ENCODE measurements around the gene BICRA. TPM values are rescaled to one million over a fixed set of nuclear protein-coding genes. Genes with fewer than 3 reads are reported as not detected.
A peak's percentile ranks its signal among the peaks of the same experiment; 100 is the strongest.
"Not testable (repeated sequence)": the region's sequence is repeated elsewhere in the genome, so short reads cannot be mapped to it uniquely, and the experiment has no call there.

The BICRA gene
- total RNA-seq, 2 experiments from 2014 or later: 23.3 to 25.5 TPM

DNA sequence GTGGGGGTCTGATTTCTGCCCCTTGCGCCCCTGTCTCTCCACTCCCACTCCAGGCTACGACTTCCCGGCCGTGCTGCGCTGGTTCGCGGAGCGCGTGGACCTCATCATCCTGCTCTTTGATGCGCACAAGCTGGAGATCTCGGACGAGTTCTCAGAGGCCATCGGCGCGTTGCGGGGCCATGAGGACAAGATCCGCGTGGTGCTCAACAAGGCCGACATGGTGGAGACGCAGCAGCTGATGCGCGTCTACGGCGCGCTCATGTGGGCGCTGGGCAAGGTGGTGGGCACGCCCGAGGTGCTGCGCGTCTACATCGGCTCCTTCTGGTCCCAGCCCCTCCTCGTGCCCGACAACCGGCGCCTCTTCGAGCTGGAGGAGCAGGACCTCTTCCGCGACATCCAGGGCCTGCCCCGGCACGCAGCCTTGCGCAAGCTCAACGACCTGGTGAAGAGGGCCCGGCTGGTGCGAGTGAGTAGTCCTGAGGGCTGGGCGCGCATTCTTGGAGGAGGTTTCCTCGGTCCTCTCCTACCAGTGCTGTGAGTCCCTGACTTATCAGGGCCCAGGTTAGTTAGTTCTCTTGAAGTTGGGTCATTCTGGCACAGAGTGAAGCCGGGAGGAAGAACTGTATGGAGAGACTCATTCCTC is 116.9 kb downstream of the BICRA start:
- Mint-ChIP-seq H3K9me3 (no peaks in the 10 kb centered on the region), H3K27ac (no peak overlapping the region), H3K4me1 (peaks cover 22% of the 10 kb centered on the region), H3K27me3 (peaks cover 9% of the 10 kb centered on the region), H3K36me3 (ENCODE audit: low read depth) (no peaks in the 10 kb centered on the region), H3K4me3 (no peak overlapping the region)
- DNase-seq: no peak
- ChIA-PET POLR2A (no interaction called here), CTCF (interaction anchor here (0.6 to 0.7 kb wide), 3 partner anchors 15 to 1758 kb away, joined by 3 to 4 read pairs (median 3); no protein-coding TSS in a partner anchor)

DNA sequence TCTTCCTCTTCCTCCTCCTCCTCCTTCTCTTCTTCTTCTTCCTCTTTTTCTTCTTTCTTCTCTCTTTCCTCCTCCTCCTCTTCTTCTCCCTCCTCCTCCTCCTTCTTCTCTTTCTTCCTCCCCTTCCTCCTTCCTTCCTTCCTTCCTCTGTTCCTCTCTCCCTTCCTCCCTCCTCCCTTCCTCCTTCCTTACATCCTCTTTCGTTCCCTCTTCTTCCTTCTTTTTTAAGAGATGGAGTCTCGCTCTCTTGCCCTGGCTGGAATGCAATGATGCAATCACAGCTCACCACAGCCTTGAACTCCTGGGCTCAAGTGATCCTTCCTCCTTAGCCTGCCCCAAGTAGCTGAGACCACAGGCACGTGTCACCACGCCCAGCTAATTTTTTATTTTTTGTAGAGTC is 117.5 kb downstream of the BICRA start:
- ChIA-PET CTCF (interaction anchor here (0.6 kb wide), 1 partner anchor 19 kb away, joined by 3 read pairs; no protein-coding TSS in a partner anchor), POLR2A (no interaction called here)
- no peak for DNase-seq
- H3K9me3 Mint-ChIP-seq: no peaks in the 10 kb centered on the region
- H3K27me3 Mint-ChIP-seq: peaks cover 9% of the 10 kb centered on the region
- H3K4me1 Mint-ChIP-seq: peaks cover 22% of the 10 kb centered on the region
- H3K36me3 Mint-ChIP-seq (ENCODE audit: low read depth): no peaks in the 10 kb centered on the region
- H3K4me3 Mint-ChIP-seq: no peak overlapping the region
- no peak overlapping the region for H3K27ac Mint-ChIP-seq

DNA sequence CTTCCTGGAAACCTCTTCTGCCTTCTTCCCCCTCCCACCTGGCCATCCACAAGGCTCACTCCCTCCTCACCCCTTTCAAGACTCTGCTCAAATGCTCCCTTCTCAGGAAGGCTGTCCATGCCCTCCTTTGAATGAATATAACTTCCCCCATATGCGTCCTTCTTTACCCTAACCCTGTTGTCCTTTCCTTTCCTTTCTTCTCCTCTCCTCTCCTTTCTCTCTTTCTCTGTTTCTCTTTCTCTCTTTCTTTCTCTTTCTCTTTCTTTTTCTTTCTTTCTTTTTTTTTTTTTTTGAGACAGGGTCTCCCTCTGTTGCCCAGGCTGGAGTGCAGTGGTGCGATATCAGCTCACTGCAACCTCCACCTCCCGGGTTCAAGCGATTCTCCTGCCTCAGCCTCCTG is 119.4 kb downstream of the BICRA start:
- H3K4me1 Mint-ChIP-seq: peaks cover 22% of the 10 kb centered on the region
- H3K27me3 Mint-ChIP-seq; H3K36me3 Mint-ChIP-seq (ENCODE audit: low read depth); POLR2A ChIA-PET; H3K4me3 Mint-ChIP-seq; DNase-seq; H3K9me3 Mint-ChIP-seq; H3K27ac Mint-ChIP-seq: not testable (repeated sequence)
- CTCF ChIA-PET: interaction anchor here (1.4 kb wide), 1 partner anchor 15 kb away, joined by 9 read pairs; the partner anchor contains the start of gene EHD2

DNA sequence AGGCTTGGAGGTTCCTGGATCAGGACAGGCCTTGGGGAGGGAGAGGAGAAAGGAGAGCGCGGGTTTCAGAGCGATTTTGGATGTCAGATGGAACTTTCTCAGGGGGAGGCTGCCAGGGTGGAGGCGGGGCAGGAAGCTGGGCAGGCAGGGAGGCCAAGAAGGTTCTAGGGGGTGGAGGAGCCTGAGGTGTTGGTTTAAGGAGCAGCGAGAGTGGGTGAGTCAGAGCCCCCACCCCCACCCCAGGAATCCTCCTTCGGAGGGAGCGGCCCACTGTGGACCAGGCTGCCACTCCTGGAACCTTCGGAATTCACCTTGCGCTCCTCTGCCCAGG is 120.5 kb downstream of the BICRA start:
- Mint-ChIP-seq H3K4me1 (peaks cover 22% of the 10 kb centered on the region), H3K4me3 (peak overlapping the region; percentile 62), H3K27ac (peak overlapping the region; percentile 72), H3K36me3 (ENCODE audit: low read depth) (no peaks in the 10 kb centered on the region), H3K27me3 (peaks cover 9% of the 10 kb centered on the region), H3K9me3 (no peaks in the 10 kb centered on the region)
- no peak for DNase-seq
- POLR2A ChIA-PET: no interaction called here
- CTCF ChIA-PET: interaction anchor here (1.0 to 1.4 kb wide), 2 partner anchors 14 to 16 kb away, joined by 4 to 9 read pairs; partner anchors contain the start of gene EHD2

DNA sequence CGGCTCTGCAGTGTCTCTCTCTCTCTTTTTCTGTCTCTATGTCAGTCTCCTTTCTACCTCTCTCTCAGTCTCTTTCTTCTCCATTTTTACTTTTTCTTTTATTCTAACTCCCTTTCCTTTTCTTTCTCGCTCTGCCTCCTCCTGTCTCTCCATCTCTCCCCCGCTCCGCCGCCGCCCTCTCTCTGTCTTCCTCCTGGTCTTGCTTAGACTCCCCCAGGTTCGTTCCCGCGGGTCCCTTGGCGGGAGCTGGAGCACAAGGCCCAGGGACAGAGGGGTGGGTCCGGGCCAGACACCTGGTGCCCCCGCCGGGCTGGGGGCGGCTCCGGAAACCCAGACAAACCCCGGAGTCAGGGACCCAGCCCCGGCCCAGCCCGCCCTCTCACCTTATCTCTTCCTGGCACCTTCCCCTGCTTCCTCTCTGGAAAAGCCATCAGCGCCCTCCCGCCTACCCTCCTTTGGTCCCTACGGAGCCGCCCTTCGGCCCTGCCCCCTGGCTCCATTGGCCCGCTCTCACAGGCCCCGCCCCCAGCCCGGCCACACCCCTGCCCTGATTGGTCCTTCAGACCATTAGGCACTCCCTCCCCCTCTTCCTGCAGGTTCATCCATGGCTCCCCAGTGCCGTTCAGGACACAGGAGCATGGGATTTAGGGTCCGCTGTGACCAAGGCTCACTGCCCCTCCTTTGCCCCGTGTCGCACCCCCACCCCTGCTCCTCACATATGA is 121.0 kb downstream of the BICRA start:
- ChIA-PET POLR2A (no interaction called here), CTCF (interaction anchor here (1.0 to 1.4 kb wide), 2 partner anchors 13 to 17 kb away, joined by 4 to 9 read pairs; partner anchors contain the start of gene EHD2)
- no peak overlapping the region for H3K27ac Mint-ChIP-seq
- H3K36me3 Mint-ChIP-seq (ENCODE audit: low read depth): no peaks in the 10 kb centered on the region
- no peaks in the 10 kb centered on the region for H3K9me3 Mint-ChIP-seq
- H3K4me1 Mint-ChIP-seq: peaks cover 22% of the 10 kb centered on the region
- H3K27me3 Mint-ChIP-seq: peaks cover 9% of the 10 kb centered on the region
- H3K4me3 Mint-ChIP-seq: peak overlapping the region; percentile 62
- peak; percentile 54 for DNase-seq

DNA sequence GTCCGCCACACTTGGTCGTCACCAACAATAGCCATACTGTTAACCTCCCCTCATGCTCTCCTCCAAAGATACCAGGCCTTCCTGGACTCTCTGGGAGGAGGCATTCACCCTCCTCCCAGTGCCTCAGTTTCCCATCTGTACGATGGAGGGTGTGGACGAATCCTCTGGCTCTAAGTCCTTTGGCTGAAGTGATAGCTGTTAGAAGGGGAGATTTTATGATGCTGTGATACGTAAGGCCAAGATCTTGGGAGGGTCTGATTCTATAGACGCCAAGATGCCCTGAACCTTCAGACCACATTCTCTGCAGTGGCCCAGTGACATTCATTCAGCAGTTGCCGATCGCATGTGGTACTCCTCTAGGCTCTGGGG is 121.6 kb downstream of the BICRA start:
- ChIA-PET POLR2A (no interaction called here), CTCF (no interaction called here)
- peaks cover 22% of the 10 kb centered on the region for H3K4me1 Mint-ChIP-seq
- H3K9me3 Mint-ChIP-seq: no peaks in the 10 kb centered on the region
- no peaks in the 10 kb centered on the region for H3K36me3 Mint-ChIP-seq (ENCODE audit: low read depth)
- H3K4me3 Mint-ChIP-seq: peak overlapping the region; percentile 62
- no peak for DNase-seq
- peaks cover 9% of the 10 kb centered on the region for H3K27me3 Mint-ChIP-seq
- no peak overlapping the region for H3K27ac Mint-ChIP-seq

DNA sequence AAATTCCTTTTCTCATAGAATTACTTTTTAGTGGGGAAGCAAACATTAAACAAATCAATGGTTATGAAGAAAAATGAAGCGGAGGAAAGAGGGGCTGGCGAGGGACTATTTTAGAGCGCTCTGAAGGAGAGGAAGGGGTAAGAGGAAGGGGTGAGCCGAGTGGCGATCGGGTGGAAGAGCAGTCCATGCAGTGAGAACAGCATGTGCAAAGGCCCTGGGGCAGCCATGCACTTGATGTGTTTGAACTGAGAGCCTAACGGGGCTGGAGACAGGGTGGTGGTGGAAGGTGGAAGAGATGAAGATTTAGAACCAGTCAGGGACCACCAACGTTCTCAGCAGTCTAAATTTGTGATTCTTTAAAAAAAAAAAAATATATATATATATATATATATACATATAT is 122.0 kb downstream of the BICRA start:
- Mint-ChIP-seq H3K27me3 (peaks cover 9% of the 10 kb centered on the region), H3K27ac (no peak overlapping the region), H3K9me3 (no peaks in the 10 kb centered on the region), H3K4me3 (peak overlapping the region; percentile 62), H3K36me3 (ENCODE audit: low read depth) (no peaks in the 10 kb centered on the region), H3K4me1 (peaks cover 22% of the 10 kb centered on the region)
- ChIA-PET CTCF (no interaction called here), POLR2A (no interaction called here)
- no peak for DNase-seq

DNA sequence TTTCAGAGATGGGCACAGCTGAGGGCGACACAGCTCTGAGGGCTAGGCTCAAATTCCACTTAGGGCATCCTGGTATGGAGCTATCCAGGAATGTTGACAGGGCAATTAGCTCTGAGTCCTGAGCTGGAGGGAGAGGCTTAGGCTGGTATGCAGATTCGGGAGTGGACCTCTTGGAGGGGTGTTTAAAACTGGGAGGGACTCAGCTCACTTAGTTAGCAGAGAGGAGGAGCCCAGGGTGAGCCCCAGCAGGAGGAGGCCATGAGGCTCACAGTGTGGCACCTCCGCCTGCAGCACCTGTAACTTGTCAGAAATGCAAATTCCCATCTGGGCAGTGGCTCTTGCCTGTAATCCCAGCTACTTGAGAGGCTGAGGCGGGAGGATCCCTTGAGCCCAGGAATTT is 126.2 kb downstream of the BICRA start:
- ChIA-PET POLR2A (no interaction called here), CTCF (interaction anchor here (0.8 to 1.8 kb wide), 3 partner anchors 8 to 31 kb away, joined by 3 to 6 read pairs (median 5); partner anchors contain the start of gene EHD2)
- H3K27ac Mint-ChIP-seq: no peak overlapping the region
- H3K27me3 Mint-ChIP-seq: no peaks in the 10 kb centered on the region
- H3K4me3 Mint-ChIP-seq: no peak overlapping the region
- H3K9me3 Mint-ChIP-seq: no peaks in the 10 kb centered on the region
- no peaks in the 10 kb centered on the region for H3K36me3 Mint-ChIP-seq (ENCODE audit: low read depth)
- DNase-seq: no peak
- H3K4me1 Mint-ChIP-seq: peaks cover 5% of the 10 kb centered on the region

DNA sequence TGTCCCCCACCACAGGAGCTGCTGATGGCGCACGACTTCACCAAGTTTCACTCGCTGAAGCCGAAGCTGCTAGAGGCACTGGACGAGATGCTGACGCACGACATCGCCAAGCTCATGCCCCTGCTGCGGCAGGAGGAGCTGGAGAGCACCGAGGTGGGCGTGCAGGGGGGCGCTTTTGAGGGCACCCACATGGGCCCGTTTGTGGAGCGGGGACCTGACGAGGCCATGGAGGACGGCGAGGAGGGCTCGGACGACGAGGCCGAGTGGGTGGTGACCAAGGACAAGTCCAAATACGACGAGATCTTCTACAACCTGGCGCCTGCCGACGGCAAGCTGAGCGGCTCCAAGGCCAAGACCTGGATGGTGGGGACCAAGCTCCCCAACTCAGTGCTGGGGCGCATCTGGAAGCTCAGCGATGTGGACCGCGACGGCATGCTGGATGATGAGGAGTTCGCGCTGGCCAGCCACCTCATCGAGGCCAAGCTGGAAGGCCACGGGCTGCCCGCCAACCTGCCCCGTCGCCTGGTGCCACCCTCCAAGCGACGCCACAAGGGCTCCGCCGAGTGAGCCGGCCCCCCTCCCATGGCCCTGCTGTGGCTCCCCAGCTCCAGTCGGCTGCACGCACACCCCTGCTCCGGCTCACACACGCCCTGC is 132.1 kb downstream of the BICRA start:
- ChIA-PET POLR2A (no interaction called here), CTCF (interaction anchor here (0.5 to 2.0 kb wide), 6 partner anchors 16 to 94 kb away, joined by 3 to 9 read pairs (median 4); partner anchors contain the start of gene EHD2)
- DNase-seq: no peak
- H3K36me3 Mint-ChIP-seq (ENCODE audit: low read depth): no peaks in the 10 kb centered on the region
- H3K27ac Mint-ChIP-seq: no peak overlapping the region
- no peaks in the 10 kb centered on the region for H3K27me3 Mint-ChIP-seq
- no peak overlapping the region for H3K4me3 Mint-ChIP-seq
- H3K4me1 Mint-ChIP-seq: peaks cover 27% of the 10 kb centered on the region
- no peaks in the 10 kb centered on the region for H3K9me3 Mint-ChIP-seq

DNA sequence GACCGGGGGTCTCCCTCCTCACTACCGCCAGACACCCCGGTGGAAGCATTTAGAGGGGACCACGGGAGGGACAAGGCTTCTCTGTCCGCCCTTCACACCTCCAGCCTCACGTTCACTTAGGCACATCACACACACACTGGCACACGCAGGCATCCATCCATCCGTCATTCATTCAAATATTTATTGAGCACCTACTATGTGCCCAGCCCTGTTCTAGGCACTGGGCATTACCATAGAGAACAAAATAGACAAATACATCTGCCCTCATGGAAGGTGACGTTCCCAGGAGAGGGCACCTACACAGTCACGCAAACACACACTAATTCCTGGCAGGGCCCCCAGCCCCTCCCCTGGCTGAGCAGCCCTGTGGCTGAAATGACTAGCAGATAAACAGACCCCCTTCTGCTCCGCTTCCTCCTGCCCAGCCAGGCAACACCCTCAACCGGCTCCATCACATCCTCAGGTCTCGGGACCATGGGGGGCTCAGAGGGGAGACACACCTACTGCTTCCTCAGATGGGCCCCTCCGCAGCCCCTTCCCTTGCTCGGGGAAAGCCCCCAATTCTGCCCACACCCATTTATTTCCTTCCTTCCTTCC is 132.7 kb downstream of the BICRA start:
- Mint-ChIP-seq H3K9me3 (no peaks in the 10 kb centered on the region), H3K27me3 (no peaks in the 10 kb centered on the region), H3K4me1 (peaks cover 27% of the 10 kb centered on the region), H3K27ac (no peak overlapping the region), H3K36me3 (ENCODE audit: low read depth) (peaks cover under 1% of the 10 kb centered on the region), H3K4me3 (no peak overlapping the region)
- no peak for DNase-seq
- CTCF ChIA-PET: interaction anchor here (1.1 to 1.3 kb wide), 2 partner anchors 29 kb away, joined by 3 to 9 read pairs; partner anchors contain the start of gene EHD2
- POLR2A ChIA-PET: no interaction called here

DNA sequence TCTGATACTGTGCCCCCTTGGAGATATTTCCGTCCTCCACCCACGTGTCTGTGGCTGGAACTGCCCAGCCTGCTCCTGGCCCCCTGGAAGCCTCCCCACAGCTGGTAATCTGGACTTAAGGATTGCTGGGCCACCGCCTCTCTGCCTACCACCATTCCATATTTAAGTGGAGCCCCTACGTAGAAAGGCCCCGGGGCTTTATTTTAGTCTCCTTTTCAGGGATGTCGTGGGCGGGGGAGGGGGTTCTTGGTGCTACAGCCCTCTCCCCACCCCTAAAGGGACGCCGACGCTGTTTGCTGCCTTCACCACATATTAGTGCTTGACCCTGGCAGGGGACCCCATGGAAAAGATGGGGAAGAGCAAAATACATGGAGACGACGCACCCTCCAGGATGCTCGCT is 133.7 kb downstream of the BICRA start:
- ChIA-PET CTCF (interaction anchor here (0.7 to 3.2 kb wide), 9 partner anchors 8 to 252 kb away, joined by 3 to 25 read pairs (median 4); partner anchors contain the start of gene EHD2), POLR2A (no interaction called here)
- DNase-seq: no peak
- H3K4me3 Mint-ChIP-seq: no peak overlapping the region
- H3K27me3 Mint-ChIP-seq: no peaks in the 10 kb centered on the region
- no peak overlapping the region for H3K27ac Mint-ChIP-seq
- peaks cover 34% of the 10 kb centered on the region for H3K4me1 Mint-ChIP-seq
- peaks cover 5% of the 10 kb centered on the region for H3K36me3 Mint-ChIP-seq (ENCODE audit: low read depth)
- H3K9me3 Mint-ChIP-seq: no peaks in the 10 kb centered on the region

DNA sequence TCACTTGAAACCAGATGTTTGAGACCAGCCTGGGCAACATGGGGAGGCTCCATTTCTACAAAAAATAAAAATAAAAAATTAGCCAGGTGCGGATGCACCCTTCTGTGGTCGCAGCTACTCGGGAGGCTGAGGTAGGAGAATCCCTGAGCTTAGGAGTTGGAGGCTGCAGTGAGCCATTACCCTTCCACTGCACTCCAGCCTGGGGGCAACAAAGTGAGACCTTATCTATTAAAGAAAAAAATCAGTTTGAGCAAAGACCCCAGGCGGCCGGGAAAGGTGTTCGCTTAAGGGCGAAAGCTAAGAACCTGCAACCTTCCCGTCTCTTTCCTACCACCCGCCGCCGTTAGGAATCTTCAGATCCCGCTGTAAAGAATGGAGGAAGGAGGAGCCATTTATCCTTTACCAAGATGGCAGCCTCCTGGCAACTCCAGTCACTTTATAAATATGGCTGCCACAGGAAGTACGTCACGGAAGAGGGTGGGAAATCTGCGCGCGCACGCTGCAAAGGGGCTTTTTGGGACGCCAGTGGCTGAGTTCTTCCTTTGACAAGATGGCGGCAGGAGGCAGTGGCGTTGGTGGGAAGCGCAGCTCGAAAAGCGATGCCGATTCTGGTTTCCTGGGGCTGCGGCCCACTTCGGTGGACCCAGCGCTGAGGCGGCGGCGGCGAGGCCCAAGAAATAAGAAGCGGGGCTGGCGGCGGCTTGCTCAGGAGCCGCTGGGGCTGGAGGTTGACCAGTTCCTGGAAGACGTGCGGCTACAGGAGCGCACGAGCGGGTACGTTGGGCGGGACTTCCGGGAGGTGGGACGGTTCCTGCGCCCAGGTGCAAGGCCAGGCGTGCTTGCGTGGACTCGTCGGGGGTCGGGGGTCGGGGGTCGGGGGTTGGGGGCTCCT is 136.3 kb downstream of the BICRA start, which contains the start of gene NOP53:
NOP53 (plus strand) TSS at position 537 of the 892 bp plus-strand sequence; CDS start at position 551, 14 bp downstream.
- Mint-ChIP-seq H3K27me3 (no peaks in the 10 kb centered on the region), H3K36me3 (ENCODE audit: low read depth) (peaks cover 20% of the 10 kb centered on the region), H3K27ac (peak within 1 kb of the TSS; percentile 100), H3K4me3 (peak within 1 kb of the TSS; percentile 98), H3K9me3 (no peaks in the 10 kb centered on the region), H3K4me1 (peaks cover 58% of the 10 kb centered on the region)
- ChIA-PET CTCF (interaction anchor here (0.6 to 3.2 kb wide), 6 partner anchors 20 to 317 kb away, joined by 3 to 25 read pairs (median 3); partner anchors contain the start of gene EHD2), POLR2A (interaction anchor here (0.6 to 0.7 kb wide), 2 partner anchors 9 to 261 kb away, joined by 4 to 6 read pairs; partner anchors contain the start of gene KPTN)
- DNase-seq: peak; percentile 96

Data from activated CD4-positive, alpha-beta T cell treated with anti-CD3 and anti-CD28 coated beads, Interleukin-2, amount 10 ng/mL, durations not matched to agents 7 days and 5 days (primary cell).